ENCODE data around the gene HOXA9.

Gene HOXA9

GRCh38 chr7:27187475-27188385 is 22.4 kb upstream of the HOXA9 start:
- peak overlapping the region; percentile 79 for H3K27ac ChIP-seq (ENCODE audit: extremely low read depth, low read depth, low read length)
- H3K4me1 ChIP-seq (ENCODE audit: control insufficient read depth, insufficient read depth, low read length), result peaks cover 24% of the 10 kb centered on the region
- peak overlapping the region; percentile 46 for H3K4me3 ChIP-seq (ENCODE audit: low read depth, low read length)
- CTCF ChIA-PET, result interaction anchor here (0.6 to 1.6 kb wide), 9 partner anchors 8 to 909 kb away, joined by 3 to 10 read pairs (median 4); partner anchors contain the start of gene HOXA5
- no peaks in the 10 kb centered on the region for H3K9me3 ChIP-seq (ENCODE audit: control insufficient read depth, insufficient read depth, low read depth, low read length)
- POLR2A ChIA-PET, result interaction anchor here (0.5 to 7.6 kb wide), 6 partner anchors 8 to 307 kb away, joined by 3 to 237 read pairs (median 16); partner anchors contain the start of genes HOXA10 and HOXA13
- H3K36me3 ChIP-seq (ENCODE audit: control insufficient read depth in 2 of 2, insufficient read depth in 1 of 2, low read length in 2 of 2), result peaks cover 4 to 9% of the 10 kb centered on the region in 2 experiments; a peak in 2 of 3 replicates
- TF ChIP-seq ZFHX2 (tag by site-specific recombination; conservative IDR thresholded peaks at IDR 0.05), result peak; percentile 77
- TF ChIP-seq, protein P1, sequence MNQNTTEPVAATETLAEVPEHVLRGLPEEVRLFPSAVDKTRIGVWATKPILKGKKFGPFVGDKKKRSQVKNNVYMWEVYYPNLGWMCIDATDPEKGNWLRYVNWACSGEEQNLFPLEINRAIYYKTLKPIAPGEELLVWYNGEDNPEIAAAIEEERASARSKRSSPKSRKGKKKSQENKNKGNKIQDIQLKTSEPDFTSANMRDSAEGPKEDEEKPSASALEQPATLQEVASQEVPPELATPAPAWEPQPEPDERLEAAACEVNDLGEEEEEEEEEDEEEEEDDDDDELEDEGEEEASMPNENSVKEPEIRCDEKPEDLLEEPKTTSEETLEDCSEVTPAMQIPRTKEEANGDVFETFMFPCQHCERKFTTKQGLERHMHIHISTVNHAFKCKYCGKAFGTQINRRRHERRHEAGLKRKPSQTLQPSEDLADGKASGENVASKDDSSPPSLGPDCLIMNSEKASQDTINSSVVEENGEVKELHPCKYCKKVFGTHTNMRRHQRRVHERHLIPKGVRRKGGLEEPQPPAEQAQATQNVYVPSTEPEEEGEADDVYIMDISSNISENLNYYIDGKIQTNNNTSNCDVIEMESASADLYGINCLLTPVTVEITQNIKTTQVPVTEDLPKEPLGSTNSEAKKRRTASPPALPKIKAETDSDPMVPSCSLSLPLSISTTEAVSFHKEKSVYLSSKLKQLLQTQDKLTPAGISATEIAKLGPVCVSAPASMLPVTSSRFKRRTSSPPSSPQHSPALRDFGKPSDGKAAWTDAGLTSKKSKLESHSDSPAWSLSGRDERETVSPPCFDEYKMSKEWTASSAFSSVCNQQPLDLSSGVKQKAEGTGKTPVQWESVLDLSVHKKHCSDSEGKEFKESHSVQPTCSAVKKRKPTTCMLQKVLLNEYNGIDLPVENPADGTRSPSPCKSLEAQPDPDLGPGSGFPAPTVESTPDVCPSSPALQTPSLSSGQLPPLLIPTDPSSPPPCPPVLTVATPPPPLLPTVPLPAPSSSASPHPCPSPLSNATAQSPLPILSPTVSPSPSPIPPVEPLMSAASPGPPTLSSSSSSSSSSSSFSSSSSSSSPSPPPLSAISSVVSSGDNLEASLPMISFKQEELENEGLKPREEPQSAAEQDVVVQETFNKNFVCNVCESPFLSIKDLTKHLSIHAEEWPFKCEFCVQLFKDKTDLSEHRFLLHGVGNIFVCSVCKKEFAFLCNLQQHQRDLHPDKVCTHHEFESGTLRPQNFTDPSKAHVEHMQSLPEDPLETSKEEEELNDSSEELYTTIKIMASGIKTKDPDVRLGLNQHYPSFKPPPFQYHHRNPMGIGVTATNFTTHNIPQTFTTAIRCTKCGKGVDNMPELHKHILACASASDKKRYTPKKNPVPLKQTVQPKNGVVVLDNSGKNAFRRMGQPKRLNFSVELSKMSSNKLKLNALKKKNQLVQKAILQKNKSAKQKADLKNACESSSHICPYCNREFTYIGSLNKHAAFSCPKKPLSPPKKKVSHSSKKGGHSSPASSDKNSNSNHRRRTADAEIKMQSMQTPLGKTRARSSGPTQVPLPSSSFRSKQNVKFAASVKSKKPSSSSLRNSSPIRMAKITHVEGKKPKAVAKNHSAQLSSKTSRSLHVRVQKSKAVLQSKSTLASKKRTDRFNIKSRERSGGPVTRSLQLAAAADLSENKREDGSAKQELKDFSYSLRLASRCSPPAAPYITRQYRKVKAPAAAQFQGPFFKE (tag by site-specific recombination; IDR thresholded peaks at IDR 0.05; ENCODE audit: borderline replicate concordance), result no peak
- TF ChIP-seq ZBTB8A (tag by site-specific recombination; IDR thresholded peaks at IDR 0.05), result peak; percentile 93
- TF ChIP-seq ZNF24 (tag by site-specific recombination; IDR thresholded peaks at IDR 0.05), result no peak
- no peak for TF ChIP-seq ZNF26 (tag by site-specific recombination; IDR thresholded peaks at IDR 0.05)
- peak; percentile 40; the same call in 1 of the 2 replicates for TF ChIP-seq ZBTB20 (tag by site-specific recombination; IDR thresholded peaks at IDR 0.05)
- peak; percentile 22; the same call in 1 of the 2 replicates for TF ChIP-seq ZSCAN30 (tag by site-specific recombination; IDR thresholded peaks at IDR 0.05)
- peak; percentile 27 for TF ChIP-seq ZNF335 (tag by site-specific recombination; conservative IDR thresholded peaks at IDR 0.05)
- TF ChIP-seq ZNF488 (tag by site-specific recombination; IDR thresholded peaks at IDR 0.05), result no peak
- TF ChIP-seq GLIS1 (tag by site-specific recombination; IDR thresholded peaks at IDR 0.05), result peak; percentile 68
- no peak for TF ChIP-seq ZNF629 (tag by site-specific recombination; IDR thresholded peaks at IDR 0.05)
- no peak for TF ChIP-seq ZNF548 (tag by site-specific recombination; IDR thresholded peaks at IDR 0.05)
- peak; percentile 67 for TF ChIP-seq GLIS2 (tag by site-specific recombination; IDR thresholded peaks at IDR 0.05)
- peak; percentile 28; the same call in 1 of the 2 replicates for TF ChIP-seq ZNF843 (tag by site-specific recombination; IDR thresholded peaks at IDR 0.05)
- TF ChIP-seq ZNF433 (tag by site-specific recombination; IDR thresholded peaks at IDR 0.05; ENCODE audit: low read depth), result no peak
- peak; percentile 49; the same call in 1 of the 2 replicates for TF ChIP-seq KLF9 (tag by site-specific recombination; IDR thresholded peaks at IDR 0.05; ENCODE audit: low read depth)
- no peak for TF ChIP-seq ZSCAN16 (tag by site-specific recombination; IDR thresholded peaks at IDR 0.05)
- TF ChIP-seq, protein P2, sequence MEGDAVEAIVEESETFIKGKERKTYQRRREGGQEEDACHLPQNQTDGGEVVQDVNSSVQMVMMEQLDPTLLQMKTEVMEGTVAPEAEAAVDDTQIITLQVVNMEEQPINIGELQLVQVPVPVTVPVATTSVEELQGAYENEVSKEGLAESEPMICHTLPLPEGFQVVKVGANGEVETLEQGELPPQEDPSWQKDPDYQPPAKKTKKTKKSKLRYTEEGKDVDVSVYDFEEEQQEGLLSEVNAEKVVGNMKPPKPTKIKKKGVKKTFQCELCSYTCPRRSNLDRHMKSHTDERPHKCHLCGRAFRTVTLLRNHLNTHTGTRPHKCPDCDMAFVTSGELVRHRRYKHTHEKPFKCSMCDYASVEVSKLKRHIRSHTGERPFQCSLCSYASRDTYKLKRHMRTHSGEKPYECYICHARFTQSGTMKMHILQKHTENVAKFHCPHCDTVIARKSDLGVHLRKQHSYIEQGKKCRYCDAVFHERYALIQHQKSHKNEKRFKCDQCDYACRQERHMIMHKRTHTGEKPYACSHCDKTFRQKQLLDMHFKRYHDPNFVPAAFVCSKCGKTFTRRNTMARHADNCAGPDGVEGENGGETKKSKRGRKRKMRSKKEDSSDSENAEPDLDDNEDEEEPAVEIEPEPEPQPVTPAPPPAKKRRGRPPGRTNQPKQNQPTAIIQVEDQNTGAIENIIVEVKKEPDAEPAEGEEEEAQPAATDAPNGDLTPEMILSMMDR (tag by site-specific recombination; IDR thresholded peaks at IDR 0.05), result peak; percentile 56; the same call in 1 of the 2 replicates
- no peak for TF ChIP-seq ZNF658 (tag by site-specific recombination; IDR thresholded peaks at IDR 0.05)
- TF ChIP-seq ZNF558 (tag by site-specific recombination; IDR thresholded peaks at IDR 0.05), result no peak
- TF ChIP-seq EGR2 (tag by site-specific recombination; IDR thresholded peaks at IDR 0.05; ENCODE audit: low read depth), result peak; percentile 18; the same call in 1 of the 2 replicates
- TF ChIP-seq ZNF792 (tag by site-specific recombination; IDR thresholded peaks at IDR 0.05), result no peak
- peak; percentile 9; the same call in 1 of the 2 replicates for TF ChIP-seq PRDM10 (tag by site-specific recombination; IDR thresholded peaks at IDR 0.05)
